NCI-H774 (cell line): ENCODE data around the gene SERPINA5.
"Not testable (repeated sequence)": the region's sequence is repeated elsewhere in the genome, so short reads cannot be mapped to it uniquely, and the experiment has no call there.

Experiments
- DNase-seq: peaks from one replicate; lab custom pipeline; 2025; lab: John Stamatoyannopoulos, UW

Gene SERPINA5

DNA sequence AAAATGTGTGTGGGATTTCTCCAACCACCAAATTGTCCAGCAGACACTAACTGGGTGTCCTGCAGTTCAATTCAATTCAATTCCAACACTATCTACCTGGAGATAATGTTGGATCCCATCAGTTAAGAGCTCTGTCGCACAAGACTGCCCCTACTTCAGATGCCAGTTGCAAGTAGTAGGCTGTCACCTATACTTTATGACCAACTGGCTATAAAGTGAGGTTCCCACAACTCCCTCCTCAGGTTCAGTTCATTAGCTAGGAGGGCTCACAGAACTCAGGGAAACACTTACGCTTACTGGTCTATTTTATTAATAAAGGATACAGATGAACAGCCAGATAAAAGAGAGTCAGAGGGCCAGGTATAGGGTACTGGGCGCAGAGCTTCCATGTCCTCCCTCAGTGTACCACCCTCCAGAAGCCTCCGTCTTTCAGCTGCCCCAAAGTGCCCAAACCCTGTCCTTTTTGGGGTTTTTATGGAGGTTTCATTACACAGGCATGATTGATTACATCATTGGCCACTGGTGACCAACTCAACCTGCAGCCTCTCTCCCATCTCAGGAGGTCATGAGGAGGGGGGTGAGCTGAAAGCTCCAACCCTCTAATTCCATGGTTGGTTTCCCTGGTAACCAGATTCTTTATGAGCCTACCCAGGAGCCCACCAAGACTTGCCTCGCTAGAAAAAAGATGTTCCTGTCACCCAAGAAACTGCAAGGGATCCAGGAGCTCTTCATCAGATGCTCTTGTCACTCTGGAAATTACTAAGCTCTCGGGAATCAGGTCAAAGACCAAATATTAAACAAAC is 7.5 kb upstream of the SERPINA5 start:
- no peak for DNase-seq

DNA sequence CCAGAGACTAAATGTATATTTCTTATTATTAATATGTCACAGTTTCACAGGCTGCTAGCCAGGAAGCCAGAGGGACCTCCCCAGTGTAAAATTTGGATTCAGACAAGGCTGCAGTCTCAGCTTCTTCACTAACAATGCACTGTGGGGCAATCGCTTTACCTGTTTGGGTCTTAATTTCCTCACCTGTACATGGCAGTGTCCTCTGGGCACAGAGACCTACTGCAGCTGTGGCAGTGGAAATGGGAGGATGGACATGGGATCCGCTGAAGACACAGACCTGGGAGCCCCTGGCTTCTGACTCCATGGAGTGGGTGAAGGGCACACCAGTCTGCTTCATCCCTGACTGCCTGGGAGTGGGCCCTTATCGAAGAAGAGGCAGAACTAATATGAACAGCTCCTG is 6.9 kb upstream of the SERPINA5 start:
- no peak for DNase-seq

DNA sequence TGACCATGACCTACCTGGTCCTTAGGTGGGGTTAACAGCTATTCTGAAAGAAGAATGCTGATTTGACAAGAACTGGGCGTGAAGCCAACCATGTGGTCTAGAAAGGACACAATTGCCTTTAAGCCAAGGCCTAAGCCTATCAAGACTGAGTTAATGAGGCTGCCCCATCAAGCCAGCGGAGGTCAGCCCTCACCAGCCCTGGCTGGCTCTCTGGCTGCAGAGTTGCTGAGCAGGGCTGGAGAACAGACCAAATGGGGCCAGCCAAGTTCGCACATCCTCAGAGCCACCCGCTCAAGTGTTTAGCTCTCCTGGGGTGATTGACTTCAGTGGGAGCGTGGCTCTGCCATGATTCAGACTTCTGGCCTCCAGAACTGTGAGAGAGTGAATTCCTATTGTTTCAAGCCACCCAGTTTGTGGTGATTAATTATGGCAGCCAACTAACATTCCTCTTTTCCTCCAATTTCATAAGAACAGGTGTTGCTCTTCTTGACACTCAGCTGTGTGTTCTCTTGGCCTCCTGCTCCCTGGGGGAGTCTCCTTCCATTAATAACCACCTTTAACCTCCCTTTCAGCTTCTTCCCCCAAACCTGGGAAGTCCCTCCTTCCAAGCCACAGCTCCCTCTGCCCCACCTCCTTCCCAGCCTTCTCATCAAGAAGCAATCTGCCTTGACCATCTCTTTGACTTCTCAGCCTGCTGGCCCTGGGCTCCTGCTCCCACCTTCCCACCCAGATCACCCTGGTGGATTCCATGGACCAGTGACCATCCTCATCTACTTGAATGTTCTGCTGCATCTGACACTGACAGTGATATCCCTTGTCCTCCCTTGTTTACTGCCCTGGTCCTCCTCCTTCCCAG is 5.3 kb upstream of the SERPINA5 start:
- no peak for DNase-seq

DNA sequence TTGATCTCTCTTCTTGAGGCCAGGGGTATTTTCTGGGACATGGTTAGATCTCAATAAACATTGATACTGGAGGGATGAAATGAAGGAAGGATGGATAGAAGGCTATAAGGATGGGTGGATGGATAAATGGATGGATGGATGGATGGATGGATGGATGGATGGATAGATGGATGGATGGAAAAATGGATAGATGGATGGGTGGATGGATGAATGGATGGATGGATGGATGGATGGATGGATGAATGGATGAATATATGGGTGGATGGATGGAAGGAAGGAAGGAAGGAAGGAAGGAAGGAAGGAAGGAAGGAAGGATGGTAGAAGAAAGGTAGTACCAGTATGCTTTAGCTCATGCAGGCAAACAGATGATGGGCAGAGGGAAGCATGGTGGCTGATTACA is 3.8 kb upstream of the SERPINA5 start:
- DNase-seq, result not testable (repeated sequence)

DNA sequence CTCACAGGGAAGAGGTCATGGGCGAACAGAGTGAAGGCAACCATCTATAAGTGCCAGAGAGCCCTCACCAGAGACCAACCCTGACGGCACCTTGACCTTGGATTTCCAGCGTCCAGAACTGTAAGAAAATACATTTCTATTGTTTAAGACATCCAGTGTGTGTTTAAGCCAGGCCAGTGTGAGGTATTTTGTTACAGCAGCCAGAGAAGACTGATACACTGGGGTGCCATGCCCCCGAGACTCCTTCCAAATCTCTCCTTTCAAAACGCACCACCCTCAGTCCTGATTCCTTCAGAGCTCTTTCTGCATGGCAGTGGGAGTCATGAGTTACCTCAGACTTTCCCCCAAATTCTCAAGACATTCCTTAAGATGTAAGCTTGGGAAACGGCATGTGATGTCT is 2.5 kb upstream of the SERPINA5 start:
- no peak for DNase-seq

DNA sequence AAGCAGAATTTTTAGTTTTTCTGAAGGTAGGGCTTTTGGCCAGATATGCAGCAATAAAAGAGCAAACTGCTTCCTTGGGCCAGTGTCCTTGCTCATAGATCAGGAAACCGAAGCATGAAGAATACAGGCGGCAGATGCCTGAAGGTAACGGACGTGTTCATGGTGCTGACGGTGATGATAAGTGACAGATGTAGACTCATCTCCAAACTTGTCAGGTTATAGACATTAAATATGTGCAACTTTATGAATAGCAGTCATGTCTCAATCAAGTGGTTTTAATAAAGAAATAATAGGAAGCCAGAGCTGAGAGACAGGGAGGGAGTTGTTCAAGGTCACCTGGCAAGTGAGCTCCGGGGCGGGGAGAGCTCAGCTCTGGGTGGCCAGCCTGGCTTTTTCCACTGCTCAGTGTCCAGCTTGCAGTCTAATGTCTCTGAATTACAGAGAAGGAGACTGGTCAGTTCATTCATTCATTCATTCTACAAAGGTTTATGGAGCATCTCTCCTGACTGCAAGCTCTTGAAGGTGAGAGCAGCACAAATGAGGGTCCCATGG is 1.0 kb downstream of the SERPINA5 start:
- DNase-seq, result no peak

DNA sequence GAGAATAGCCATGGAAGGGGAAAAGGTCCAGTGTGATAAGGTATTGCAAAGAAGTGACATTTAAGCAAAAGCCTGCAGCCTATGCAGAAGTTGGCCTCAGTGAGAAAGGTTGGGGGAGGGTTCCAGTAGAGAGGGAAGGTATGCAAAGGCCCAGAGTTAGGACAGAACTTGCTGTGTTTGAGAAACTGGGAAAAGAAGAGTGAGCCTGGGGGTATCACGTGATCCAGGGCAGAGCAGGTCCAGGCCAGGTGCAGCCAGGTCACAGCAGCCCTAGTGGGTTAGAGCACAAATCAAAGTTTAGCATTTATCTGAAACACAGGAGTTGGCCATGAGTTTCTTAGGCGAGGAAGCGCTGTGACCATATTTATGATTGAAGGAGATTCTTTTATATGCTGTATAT is 1.6 kb downstream of the SERPINA5 start:
- DNase-seq, result no peak

DNA sequence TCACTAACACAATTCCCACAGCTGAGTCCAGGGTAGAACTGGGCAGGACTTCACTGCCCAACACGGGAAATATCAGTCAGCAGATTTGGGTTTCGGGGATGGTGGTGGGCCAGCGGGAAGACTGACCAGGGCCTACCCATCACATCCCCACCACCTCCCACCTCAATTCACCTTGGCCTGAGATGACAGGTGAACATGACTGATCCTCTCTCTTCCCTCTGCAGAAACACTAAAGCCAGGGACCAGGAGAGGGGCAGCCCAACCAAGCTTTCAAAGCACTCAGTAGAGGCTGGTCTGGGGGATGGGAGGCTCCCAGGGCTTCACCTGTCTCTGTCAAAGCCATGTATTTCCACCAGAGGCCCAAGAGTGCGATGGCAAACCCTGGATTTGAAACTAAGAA is 2.3 kb downstream of the SERPINA5 start:
- DNase-seq, result no peak

DNA sequence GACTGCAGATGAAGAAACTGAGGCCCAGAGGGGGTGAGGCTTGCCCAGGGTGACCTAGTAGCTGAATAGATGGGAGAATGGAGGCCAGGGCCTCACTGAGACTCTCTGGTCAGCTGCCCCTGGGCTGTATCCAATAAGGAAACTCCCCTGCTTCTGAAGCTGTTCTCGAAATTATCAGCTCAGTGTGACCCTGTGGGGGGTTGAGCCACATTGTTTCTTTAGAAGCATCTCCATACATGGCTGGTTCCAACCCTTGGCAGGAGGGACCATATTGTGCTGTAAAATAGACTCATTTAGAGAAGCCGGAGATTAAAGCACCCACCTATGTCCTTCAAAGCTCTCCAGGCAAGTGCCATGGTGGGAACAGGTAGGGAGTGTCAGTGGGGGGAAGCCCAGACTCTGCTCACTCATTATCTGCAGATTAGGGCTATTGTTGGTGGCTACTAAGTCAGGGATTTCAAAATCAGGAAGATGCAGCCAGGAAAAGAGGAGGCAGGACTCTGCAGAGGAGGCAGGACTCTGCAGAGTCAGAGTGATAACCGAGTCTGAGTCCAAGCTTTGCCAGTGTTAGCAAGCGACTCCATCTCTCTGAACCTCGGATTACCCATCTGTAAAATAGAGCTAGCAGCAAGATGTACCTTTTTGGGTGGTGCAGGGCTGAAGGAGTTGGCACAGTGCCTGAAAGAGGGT is 3.5 kb downstream of the SERPINA5 start:
- DNase-seq, result no peak

DNA sequence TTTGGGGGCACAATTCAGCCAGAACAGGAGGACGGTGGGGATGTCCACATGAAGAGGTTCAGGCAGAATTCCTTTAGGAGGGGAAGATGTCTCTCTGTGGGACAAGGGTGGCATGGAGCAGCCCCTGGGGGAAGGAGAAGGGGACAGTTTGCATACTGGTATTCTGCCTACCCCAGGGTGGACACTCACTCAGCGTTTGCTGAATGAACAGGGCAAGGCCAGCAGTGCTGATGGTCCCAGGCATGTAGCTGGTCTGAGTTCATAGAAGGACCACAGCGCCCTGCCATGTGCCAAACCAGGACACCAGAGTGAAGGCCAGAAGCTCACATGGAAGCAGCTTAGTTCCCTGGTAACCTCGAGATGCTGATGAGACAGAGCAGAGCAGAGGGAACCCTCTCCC is 5.4 kb downstream of the SERPINA5 start:
- no peak for DNase-seq

DNA sequence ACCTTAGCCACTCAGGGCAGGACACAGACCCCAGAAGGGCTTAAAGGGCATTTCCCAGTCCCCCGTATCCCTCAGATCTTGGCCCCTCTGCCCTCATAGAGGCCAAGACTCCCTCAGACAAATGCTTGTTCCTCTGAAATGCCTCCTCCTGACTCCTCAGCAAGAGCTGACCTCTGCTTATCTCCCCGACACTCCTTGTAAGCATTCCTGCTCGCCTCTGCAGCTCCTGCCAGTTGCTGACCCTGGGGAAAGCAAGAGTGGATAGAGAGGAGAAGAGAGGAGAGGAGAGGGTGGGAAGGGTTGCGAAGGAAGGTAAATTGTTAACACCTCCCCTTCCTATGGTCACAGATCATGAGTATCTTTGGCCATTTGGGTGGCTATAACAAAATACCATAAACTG is 7.1 kb downstream of the SERPINA5 start:
- DNase-seq, result no peak

DNA sequence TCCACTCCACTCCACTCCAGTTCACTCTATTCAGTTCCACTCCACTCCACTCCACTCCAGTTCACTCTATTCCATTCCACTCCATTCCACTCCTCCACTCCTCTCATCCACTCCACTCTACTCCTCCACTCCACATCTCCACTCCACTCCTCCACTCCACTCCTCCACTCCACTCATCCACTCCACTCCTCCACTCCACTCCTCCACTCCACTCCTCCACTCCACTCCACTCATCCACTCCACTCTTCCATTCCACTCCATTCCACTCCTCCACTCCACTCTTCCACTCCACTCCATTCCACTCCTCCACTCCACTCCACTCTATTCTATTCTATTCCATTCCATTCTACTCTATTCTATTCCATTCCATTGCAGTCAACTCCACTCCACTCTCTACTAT is 9.8 kb downstream of the SERPINA5 start:
- no peak for DNase-seq

DNA sequence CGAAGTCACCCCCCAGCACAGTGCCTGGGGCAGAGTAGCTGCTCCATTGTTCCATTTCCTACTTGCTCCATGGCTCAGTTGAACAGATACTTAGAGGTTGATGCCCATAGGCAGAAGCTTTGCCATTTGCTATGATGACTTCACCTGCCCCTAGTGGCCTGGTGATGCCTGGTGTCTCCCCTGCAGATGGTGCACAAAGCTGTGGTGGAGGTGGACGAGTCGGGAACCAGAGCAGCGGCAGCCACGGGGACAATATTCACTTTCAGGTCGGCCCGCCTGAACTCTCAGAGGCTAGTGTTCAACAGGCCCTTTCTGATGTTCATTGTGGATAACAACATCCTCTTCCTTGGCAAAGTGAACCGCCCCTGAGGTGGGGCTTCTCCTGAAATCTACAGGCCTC is 10.6 kb downstream of the SERPINA5 start:
- no peak for DNase-seq

DNA sequence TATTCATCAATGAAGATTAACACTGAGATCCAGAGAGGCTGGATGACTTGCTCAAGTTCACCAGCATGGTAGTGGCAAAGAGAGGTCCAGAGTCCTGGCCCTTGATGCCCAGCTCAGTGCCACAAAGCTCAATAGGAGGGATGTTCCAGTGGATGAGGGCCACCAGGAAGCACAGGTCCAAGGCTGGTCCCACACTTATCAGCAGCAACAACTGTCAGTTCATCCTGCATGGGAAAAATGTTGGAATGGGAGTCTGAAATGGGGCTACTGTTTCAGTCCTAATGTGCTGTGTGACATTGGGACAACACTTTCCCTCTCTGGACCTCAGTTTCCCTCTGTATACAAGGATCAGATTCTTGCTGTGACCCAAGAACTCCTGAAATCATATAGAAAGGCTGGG is 11.2 kb downstream of the SERPINA5 start:
- no peak for DNase-seq

DNA sequence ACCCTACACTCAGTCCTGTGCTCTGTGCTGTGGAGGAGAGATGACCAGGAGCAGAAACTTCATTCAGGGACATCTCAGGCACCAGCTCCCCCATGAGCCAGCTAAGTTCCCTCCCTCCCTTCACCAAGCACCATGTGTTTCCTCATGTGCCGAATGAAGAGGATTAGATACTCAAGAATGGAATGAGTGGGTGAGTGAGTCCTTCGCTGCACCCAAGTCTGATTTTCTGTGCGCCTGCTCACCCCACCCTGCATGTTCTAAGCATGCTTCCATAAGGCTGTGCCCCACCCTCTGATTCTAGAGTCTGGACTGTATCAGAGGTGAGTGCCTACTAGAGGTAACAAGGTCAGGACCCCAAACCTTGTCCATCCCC is 12.1 kb downstream of the SERPINA5 start:
- no peak for DNase-seq

DNA sequence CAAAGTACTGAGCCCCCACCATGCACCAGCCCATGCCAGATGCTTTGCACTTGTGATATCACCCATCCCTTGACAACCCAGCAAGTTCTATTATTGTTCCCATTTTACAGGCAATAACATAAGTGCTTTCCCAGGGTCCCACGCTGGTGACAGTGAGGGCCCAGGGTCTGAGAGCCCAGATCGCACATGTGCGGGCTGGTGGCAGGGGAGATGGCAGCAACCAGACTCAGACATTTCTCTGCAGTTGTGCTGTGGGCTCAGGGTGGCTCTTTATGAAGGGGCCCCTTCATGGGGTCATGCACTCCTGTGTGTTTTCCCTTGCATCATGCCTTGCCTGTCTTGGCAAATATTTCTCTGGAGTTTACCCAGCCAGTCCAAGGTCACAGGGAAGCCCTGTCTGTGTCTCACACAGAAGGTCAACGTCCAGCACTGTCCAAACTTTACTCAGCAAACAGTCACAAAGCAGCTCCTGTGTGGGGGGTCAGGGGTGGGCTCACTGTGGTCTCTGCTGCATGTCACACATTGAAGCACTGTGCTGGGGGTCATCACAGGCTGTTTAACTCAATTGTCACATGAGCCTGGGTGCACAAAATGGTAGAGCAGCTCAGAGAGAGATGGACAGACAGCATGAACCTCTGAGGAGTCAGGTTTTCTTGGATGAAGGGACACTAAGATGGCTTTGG is 12.7 kb downstream of the SERPINA5 start:
- DNase-seq, result no peak

DNA sequence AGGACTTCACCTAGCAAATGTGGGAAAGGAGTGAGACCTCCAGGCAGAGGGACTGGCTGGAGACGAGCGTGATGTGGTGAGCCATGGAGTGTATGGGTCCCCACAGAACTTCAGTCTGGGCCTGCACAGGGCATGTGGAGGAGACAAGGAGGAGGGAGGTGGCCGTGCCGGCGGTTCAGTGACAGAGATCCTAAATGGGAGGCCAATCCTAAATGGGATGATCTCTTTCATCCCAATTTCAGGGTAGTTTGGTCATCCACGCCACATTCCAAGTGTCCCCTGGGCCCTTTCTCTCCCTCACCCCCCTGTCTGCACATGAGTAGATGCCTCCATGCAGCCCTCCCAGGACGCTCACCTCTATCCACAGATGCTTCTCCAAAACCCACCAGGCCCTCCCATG is 13.2 kb downstream of the SERPINA5 start:
- DNase-seq, result no peak

DNA sequence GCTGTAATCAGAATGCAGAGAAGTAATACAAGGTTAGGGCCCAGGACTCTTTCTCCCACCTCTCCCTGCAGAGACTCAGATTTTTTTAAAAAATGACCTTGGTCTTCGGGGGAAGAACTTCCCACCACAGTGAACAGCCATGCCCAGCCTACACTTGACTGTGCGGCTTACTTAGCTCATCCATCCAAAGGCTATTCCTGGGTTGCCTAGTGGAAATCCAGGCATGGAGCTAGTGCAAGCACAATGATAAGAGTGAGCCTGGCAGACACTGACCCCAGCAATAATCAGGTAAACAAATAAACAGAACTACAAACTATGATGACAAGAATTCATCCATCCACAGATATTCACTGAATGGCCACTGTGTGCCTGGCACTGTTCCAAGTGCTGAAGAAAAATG is 14.7 kb downstream of the SERPINA5 start:
- no peak for DNase-seq

DNA sequence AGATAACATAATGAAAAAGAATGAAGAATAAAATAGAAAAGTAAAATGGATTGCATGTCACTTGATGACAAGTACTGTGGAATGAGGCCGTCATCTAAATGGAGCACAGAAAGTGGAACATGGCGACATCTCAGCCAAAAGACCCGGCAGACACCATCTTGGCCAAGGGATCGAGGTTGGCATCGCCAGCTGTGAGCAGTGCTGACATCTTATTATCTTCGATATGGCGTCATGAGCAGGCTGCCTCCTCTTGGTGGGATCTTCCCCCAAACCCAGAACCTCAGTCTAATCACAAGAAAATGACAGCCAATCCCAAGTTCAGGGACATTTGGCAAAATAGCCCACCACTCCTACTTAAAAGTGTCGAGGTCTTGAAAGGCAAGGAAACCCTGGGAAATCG is 15.1 kb downstream of the SERPINA5 start:
- DNase-seq, result no peak

DNA sequence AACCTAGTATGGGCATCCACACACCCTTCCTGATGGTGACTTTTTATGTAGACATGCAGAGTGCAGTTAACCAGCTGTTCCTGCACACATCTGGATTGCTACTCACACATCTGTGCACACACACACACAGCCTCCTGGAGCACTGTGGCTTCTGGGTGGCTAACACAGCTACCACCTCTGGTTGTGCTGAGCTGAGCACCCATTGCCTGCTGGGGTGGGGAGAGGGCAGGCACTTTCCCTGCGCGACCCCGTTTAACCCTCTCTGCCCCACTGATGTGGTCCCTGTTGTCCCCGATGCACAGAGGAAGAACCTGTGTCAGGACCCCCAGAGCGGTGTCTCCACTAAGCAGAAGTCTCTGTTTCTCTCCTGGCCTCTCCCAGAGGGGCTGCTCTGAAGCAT is 16.6 kb downstream of the SERPINA5 start:
- no peak for DNase-seq

DNA sequence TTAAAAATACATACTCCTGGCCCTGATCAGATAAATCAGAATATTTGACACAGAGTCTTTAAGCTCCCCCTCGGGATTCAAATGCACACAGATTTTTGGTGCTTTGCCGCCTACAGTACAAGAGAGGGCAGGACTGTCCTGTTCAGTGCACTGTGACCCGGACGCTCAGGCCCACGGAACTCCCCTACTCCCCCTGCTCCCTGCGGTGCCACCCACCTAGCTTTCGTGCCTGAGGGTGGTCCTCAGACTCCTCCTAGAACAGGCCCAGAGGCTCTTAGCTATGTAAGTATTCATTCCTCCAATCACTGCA is 17.2 kb downstream of the SERPINA5 start:
- no peak for DNase-seq
